ENCODE measurements around the gene FGD6.
"Not testable (repeated sequence)": the region's sequence is repeated elsewhere in the genome, so short reads cannot be mapped to it uniquely, and the experiment has no call there.

FGD6 gene

GRCh38 chr12:95202691-95203486 is 14.4 kb downstream of the FGD6 start:
- Histone ChIP-seq H3K9me3 (ENCODE audit: severe bottlenecking) (no peaks in the 10 kb centered on the region), H3K36me3 (peaks cover 11% of the 10 kb centered on the region), H3K4me3 (ENCODE audit: low read depth, low read length) (no peak overlapping the region), H3K27me3 (ENCODE audit: insufficient read depth, low read depth, severe bottlenecking) (no peaks in the 10 kb centered on the region), H3K27ac (no peak overlapping the region)
- DNase-seq = no peak
- no peak for TF ChIP-seq CTCF (IDR thresholded peaks at IDR 0.05; ENCODE audit: low read depth, low read length)

DNA sequence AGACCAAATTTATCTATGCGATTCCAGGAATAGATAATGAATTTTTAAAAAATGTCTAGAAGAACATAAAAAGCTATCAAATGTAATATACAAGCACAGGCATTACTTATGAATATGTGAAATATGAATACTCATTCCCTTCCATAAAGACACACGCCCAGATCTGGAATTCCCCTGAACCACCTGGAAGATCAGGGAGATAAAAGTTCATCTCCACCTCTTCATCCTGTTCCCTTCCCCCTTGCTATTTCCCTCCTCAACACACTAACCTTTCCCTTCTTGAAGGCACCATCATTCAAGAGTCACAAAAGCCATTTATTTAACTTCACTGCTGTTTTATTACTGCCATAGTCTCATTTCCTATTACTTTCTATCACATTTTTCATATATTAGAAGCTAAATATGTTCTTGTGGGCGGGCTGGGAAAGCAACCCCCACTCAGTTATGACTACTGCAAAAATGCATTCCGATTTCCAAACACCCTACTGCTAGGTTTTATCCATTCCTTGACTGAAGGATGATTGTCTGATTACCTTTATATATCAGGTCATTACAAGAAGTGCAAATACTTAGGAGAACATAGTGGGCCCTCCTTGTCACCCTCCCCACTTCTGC is 16.1 kb downstream of the FGD6 start:
- Histone ChIP-seq H3K27ac (no peak overlapping the region), H3K4me3 (ENCODE audit: low read depth, low read length) (no peak overlapping the region), H3K9me3 (ENCODE audit: severe bottlenecking) (no peaks in the 10 kb centered on the region), H3K36me3 (peaks cover 3% of the 10 kb centered on the region), H3K27me3 (ENCODE audit: insufficient read depth, low read depth, severe bottlenecking) (no peaks in the 10 kb centered on the region)
- TF ChIP-seq CTCF (IDR thresholded peaks at IDR 0.05; ENCODE audit: low read depth, low read length) = no peak
- no peak for DNase-seq

DNA sequence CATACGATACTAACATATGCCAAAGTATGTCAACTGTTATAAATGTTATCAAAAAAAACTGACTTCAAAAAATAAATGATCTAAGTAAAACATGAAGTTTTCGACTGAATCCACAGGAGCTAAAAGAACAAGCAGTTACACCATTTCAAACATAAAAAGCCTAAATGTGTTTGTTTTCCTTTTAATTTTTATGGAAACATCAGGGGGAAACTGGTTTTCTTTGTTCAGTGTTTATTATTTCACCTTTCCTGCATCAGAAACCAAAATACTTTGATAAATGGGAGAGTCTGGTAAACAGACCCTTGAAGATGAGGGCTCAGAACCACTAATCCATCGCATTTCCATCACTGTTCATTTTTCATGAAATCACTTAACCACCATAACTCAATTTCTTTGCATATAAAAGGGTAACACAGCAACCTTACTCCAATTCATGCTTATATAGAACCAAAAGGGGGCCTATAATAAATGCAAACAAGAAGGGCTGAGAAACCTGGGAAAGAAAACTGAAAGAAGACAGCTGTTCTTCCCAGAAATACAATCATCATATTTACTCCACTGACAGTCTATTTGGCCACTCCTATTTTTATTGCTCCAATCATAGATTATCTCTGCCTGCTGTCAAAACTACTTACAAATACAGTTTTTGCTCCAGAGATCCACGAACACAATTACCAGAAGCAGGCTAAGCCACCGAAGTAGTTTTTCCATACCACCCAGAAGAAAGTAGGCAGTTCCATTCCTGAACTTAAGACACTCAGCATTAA is 17.0 kb downstream of the FGD6 start:
- Histone ChIP-seq H3K27ac (no peak overlapping the region), H3K4me3 (ENCODE audit: low read depth, low read length) (no peak overlapping the region)

GRCh38 chr12:95198914-95199313 is 18.4 kb downstream of the FGD6 start:
- no peaks in the 10 kb centered on the region for H3K9me3 ChIP-seq (ENCODE audit: severe bottlenecking)
- DNase-seq = no peak
- no peaks in the 10 kb centered on the region; the same call in 1 of the 2 replicates for H3K36me3 ChIP-seq
- no peak for TF ChIP-seq CTCF (IDR thresholded peaks at IDR 0.05; ENCODE audit: low read depth, low read length)
- no peak overlapping the region for H3K27ac ChIP-seq
- H3K27me3 ChIP-seq (ENCODE audit: insufficient read depth, low read depth, severe bottlenecking) = no peaks in the 10 kb centered on the region
- no peak overlapping the region for H3K4me3 ChIP-seq (ENCODE audit: low read depth, low read length)

More for the DNA sequence above, 17.0 kb downstream of the FGD6 start:
- H3K36me3 ChIP-seq = peaks cover under 1% of the 10 kb centered on the region
- no peak for DNase-seq
- no peaks in the 10 kb centered on the region for H3K9me3 ChIP-seq (ENCODE audit: severe bottlenecking)
- H3K27me3 ChIP-seq (ENCODE audit: insufficient read depth, low read depth, severe bottlenecking) = no peaks in the 10 kb centered on the region
- no peak for TF ChIP-seq CTCF (IDR thresholded peaks at IDR 0.05; ENCODE audit: low read depth, low read length)

DNA sequence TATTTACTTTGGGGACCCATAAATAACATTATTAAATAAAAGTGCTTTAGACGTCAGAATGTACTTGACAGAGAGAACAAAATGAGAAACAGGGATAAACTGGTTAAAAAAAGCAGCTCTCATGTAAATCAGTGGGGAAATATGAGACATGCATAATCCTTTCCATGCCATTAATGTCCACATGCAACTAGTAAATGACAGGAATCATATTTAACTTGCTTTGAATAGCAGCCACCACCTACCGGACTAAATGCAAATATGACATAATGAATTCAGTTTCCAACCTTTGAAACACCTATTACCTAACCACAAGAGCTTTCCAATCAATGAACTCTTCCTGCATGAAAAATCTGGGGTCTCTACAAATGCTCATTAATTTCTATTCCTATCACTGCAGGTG is 19.6 kb downstream of the FGD6 start:
- no peak for TF ChIP-seq CTCF (IDR thresholded peaks at IDR 0.05; ENCODE audit: low read depth, low read length)
- H3K27ac ChIP-seq = no peak overlapping the region
- H3K27me3 ChIP-seq (ENCODE audit: insufficient read depth, low read depth, severe bottlenecking) = no peaks in the 10 kb centered on the region
- H3K36me3 ChIP-seq = no peaks in the 10 kb centered on the region
- H3K9me3 ChIP-seq (ENCODE audit: severe bottlenecking) = no peaks in the 10 kb centered on the region
- no peak for DNase-seq
- H3K4me3 ChIP-seq (ENCODE audit: low read depth, low read length) = no peak overlapping the region

DNA sequence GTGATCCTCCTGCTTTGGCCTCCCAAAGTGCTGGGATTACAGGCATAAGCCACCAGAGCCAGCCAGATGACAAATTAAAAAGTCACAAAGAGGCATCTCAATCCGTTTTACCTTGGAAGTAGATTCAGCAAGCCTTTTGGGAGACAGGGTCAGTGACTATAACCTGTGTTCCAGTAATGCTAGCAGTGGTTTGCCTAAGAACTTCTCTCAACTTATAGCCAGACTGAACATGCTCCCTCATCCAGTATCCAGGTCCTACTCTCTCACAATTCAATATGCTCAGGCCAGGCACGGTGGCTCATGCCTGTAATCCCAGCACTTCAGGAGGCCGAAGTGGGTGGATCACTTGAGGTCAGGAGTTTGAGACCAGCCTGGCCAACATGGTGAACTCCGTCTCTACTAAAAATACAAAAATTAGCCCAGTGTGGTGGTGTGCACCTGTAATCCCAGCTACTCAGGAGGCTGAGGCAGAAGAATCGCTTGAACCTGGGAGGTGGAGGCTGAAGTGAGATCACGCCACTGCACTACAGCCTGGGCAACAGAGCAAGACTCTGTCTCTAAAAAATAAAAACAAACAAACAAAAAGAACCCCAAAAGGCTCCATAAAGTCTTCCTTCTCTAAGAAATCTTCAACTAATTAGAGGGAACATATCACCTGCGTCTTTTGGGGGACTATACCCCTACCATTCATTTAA is 20.2 kb downstream of the FGD6 start:
- H3K9me3 ChIP-seq (ENCODE audit: severe bottlenecking); H3K4me3 ChIP-seq (ENCODE audit: low read depth, low read length); H3K36me3 ChIP-seq; DNase-seq; H3K27me3 ChIP-seq (ENCODE audit: insufficient read depth, low read depth, severe bottlenecking); H3K27ac ChIP-seq: not testable (repeated sequence)

Measured in WERI-Rb-1 (cell line).